NCI-H2107 (cell line): Measurements from ENCODE around the gene MTMR3.

Experiments
- DNase-seq: peaks from one replicate; lab custom pipeline; 2025; lab: John Stamatoyannopoulos, UW

The MTMR3 gene

GRCh38 chr22:30027791-30028190 is 144.8 kb downstream of the MTMR3 start:
- no peak for DNase-seq

DNA sequence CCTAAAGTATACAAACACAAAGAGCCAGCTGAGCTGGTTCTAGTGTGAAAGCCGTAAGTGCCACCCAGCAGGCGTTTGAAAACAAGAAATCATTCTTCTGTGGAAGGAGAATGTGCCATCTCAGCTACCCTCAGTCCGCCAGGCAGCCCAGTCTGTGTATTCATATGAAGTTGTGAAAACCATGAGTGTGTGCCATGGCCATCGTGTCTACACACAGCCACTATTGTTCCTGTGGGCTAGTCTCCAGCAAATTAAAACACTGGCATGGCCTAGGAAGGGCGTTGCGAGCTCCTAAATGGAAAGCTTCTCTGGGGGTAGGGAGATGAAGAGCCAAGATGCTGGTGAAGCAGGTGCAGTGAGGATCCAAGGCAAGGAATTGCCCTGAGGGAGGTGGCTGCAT is 145.8 kb downstream of the MTMR3 start:
- DNase-seq = no peak

DNA sequence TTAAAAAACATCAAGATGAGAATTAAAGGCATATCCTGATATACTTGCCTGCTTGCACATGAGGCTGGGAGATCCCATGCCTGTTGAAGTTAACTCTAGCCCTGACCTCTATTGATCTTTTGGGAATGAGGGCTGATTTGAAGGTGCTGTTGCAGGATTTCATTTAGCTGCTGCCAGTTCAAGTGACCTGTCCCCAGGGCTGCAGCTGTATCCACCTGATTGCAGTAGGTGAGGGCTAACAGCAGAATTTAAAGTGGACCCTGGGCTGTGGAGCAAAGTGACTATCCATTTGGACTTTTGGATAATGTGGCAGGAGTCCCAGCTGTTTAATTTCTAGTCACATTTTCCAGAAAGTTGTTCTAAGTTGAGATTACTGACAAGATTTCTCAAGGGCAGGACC is 146.5 kb downstream of the MTMR3 start:
- no peak for DNase-seq

DNA sequence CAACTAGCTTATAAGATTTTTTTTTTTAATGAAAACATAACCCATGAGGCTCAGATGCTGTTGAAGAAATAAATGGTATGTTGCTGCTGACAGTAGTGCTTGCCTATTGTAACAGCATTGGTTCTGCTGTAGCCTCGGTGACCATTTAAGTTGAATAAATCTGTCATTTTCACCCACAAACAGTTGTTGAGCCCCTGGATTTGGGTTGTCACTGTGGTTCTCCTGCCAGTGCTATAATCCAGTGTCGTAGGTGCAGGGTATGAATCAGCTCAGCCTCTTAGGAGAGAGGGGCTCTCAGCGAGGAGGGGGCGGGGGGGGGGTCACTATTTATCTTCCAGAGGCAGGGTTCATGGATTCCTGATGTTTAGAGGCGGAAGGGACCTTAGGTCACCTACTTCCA is 147.4 kb downstream of the MTMR3 start:
- no peak for DNase-seq

DNA sequence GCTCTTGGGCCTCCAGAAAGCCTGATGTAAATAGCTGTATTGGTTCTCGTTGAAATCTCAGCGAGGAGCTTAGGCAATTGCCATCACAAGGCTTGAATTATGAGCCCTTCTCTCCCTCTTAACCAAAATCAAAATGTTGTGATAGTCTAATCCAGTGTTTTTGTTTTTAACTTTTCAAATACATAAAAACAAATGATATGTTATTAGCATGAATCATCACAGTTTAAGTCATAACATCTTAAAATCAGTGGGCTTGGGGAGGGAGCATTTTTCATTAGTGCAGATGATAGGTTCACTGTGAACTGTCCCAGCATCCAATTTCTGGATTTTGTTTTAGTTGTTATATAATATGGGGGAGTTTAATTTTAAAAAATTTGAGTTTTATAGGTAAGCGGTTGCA is 148.4 kb downstream of the MTMR3 start:
- DNase-seq = no peak

DNA sequence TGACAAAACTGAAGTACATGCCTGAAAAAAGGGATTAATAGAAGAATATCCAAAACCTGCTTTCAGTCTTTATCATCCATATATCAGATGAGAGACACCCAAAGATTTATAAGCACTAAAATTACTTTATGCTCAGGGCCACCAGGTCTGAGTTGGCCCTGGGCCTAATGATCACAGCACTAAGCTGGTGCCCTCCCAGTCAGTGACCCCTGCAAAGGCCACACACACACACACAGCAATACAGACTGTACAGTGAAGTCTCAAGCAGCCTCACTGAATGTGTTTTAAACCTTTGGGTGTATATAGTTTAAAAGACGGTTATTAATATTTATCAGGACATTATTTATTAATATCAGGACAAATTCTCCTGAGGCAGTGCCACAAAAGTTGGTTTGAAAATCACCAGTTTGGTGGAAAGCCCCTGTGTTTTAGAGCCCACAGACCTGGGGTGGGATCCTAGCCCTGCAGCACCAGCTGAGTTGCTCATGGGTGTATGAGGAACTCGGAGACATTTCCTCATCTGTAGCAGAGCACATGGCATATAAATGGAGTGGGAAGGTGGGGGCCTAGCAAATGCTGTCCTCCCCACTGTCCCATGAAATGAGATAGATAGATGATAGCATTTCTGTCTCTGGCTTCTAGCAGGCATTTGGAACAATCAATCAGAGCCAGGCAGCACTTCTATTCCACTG is 148.9 kb downstream of the MTMR3 start:
- DNase-seq = no peak

DNA sequence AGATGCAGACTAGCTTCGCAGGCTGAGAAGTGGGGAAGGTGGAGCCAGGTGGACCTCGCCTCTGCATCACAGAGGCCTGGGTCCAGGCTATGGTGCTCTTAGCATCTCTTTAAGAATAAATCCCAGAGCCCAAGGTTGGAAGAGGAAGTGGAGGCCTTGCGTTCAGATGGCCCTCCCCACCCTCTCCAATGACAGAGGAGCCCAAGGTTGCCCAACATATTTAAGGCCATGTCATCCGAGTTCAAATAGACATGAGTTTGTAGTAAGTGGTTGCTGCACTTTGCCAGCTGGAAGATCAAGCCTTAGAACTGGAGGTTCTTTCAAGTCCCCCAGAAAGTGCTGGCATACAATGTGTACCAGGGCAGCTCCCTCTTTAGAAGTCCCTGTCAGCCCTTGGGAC is 150.2 kb downstream of the MTMR3 start:
- DNase-seq = no peak

GRCh38 chr22:30033901-30034300 is 150.9 kb downstream of the MTMR3 start:
- no peak for DNase-seq

DNA sequence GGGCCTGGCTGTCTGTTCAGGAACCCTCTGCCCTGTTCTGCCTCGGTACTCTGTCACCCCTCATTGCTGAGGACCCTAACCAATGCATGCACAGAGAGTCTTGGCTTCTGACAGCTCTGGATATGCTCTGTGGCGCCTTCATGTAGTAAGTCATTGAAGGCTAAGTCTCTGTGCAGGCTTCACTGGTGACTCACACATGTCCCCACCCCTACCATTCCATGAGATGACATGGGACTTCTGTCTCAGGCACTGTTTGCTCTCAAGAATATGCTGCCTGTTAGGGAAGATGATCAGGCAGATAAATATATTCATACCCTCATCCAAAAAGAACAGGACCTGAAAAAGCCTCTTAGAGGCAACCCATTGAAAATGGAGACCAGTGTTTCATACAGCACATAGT is 153.7 kb downstream of the MTMR3 start:
- DNase-seq = no peak

GRCh38 chr22:30038219-30038618 is 155.2 kb downstream of the MTMR3 start:
- DNase-seq = no peak

DNA sequence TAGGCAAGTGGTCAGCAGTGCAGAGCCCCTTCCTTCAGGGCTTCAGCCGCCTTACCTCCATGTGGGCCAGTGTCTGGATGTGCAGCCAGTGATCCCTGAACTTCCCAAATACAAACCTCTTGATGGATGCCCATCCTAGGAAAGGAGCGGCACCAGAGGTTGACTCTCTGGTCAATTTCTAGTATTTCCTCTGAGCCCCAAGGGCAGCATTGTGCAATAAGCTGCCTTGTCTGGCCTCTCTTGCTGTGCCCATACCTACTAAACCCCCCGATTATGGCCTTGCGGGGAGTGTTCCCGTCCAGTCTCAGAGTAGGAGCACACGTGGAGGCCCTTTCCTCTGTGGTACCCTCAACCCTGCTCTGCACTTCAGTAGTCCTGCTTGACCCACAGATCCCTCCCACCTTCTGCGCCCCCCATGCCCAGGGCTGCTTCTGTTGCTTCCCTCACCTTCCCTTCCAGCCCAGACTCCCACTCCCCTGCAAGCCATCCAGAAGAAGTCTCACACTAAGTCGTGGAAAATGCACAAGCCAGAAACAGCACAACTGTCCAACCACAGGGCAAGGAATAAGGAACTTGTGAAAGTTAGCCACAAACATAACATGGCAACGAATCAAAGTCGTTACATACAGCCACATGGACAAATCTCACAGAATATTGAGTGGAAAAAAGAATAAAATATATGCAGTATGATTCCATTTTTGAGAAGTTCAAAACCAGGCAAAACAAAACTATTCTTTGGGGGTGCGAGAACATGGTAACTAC is 157.7 kb downstream of the MTMR3 start:
- no peak for DNase-seq

- no peak for DNase-seq
These were observed 158.5 kb downstream of the MTMR3 start for GRCh38 chr22:30041475-30041874.

- DNase-seq = no peak
These were observed 158.9 kb downstream of the MTMR3 start for GRCh38 chr22:30041881-30042280.

GRCh38 chr22:30043161-30043560 is 160.2 kb downstream of the MTMR3 start:
- DNase-seq = no peak

- no peak for DNase-seq
These were observed 161.4 kb downstream of the MTMR3 start for GRCh38 chr22:30044369-30044768.

DNA sequence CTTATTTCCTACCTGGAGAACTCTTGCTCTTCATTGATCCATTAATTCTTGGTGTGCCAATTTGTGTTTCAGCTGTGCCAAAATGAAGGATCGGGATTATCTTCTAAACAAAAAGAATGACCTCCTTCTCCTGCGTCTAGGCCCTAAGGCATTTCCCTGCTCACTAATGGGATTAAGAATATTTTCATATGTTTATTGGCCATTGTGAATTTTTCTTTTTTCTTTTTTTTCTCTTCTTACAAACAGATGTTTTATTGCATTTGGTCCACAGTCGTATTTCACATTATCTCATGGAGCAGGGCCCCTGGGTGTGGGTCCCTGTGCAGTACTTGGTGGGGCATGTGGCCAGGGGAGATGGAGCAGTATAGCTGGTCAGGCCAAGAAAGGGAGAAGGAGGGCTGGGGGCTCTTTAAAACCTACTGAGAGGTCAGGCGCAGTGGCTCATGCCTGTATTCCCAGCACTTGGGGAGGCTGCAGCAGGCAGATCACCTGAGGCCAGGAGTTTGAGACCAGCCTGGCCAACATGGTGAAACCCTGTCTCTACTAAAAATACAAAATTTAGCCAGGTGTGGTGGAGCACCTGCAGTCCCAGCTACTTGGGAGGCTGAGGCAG is 162.0 kb downstream of the MTMR3 start:
- no peak for DNase-seq

GRCh38 chr22:30045494-30045887 is 162.5 kb downstream of the MTMR3 start:
- no peak for DNase-seq

GRCh38 chr22:30045901-30046715 is 163.1 kb downstream of the MTMR3 start:
- DNase-seq = no peak

DNA sequence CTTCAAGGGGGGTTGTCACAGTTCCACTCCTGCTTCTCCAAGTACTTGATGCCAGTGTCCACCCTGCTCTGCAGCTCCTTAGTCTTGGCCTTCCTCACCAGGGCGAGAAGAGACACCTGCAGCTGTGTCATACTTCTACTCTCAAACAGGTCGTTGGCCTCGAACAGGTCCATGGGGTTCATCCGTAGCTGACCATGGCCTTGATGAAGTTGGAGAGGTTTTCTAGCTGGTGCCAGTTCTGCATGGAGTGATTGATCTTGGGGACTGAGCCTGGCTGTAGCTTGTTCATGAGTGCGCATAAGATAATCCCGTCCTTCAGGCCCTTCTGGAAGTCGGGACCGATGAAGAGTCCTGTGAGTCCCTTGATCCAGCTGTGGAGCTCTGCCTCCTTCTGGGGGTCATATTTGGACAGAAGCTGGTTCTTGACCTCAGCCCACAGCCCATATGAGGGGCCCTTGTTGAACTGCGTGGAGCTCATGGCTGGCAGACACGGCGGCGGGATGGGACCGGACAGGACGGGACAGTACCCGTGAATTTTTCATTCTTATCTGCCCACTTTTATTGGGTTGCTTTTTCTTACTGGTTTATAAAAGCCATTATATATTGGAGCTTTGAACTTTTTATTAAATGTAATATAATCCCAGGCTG is 163.9 kb downstream of the MTMR3 start:
- no peak for DNase-seq

GRCh38 chr22:30047364-30047738 is 164.4 kb downstream of the MTMR3 start:
- DNase-seq = no peak

GRCh38 chr22:30048681-30049080 is 165.7 kb downstream of the MTMR3 start:
- DNase-seq = no peak
